ENCODE data around the gene LTBP1. TPM values are rescaled to one million over a fixed set of nuclear protein-coding genes. Genes with fewer than 3 reads are reported as not detected.

Gene LTBP1
- total RNA-seq, 1 experiment from 2014 or later: 28.5 TPM

DNA sequence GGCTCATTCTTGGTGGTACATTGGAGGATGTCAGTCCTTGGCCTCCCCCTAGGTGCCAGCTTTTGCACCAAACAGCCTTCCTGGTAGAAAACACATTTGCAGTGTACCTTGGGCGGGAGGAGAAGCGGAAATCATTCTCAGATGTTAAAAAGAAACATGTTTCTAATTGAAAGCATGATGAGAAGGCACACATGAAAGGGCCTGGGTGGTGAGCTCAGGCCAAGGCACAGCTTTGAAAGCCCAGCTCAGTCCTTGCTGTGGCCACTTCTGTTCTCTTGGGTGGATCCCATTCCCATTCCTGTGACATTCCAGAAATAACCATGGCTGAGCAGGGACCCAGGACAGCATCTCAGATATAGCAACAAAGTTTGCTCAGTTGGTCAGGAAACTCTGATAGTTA, 71.5 kb downstream of the LTBP1 start:
- no peak overlapping the region for H3K14ac ChIP-seq (ENCODE audit: insufficient read depth, low read length)
- H3K4me1 ChIP-seq (ENCODE audit: insufficient read depth, low read length): no peaks in the 10 kb centered on the region; the same call in 1 of the 2 replicates
- no peak for DNase-seq
- H3K23ac ChIP-seq (ENCODE audit: insufficient read length, low read depth, low read length): no peak overlapping the region
- no peak overlapping the region for H4K8ac ChIP-seq (replicated peaks; ENCODE audit: insufficient read length, low read depth, low read length)
- no peak overlapping the region for H3K27ac Mint-ChIP-seq
- no peak overlapping the region for H2BK20ac ChIP-seq (ENCODE audit: low read depth, low read length, poor library complexity, severe bottlenecking)
- no peaks in the 10 kb centered on the region for H3K9me3 Mint-ChIP-seq
- peaks cover 0 to 4% (median 0%) of the 10 kb centered on the region in 3 experiments; a peak in 1 of 7 replicates for H3K36me3 Mint-ChIP-seq (ENCODE audit: insufficient read depth in 1 of 3, low read depth in 3 of 3)
- no peak overlapping the region for H3K9ac ChIP-seq (ENCODE audit: extremely low read depth, insufficient read length, low read length)
- H4K91ac ChIP-seq (ENCODE audit: insufficient read length, low read depth, low read length): no peak overlapping the region
- no peak overlapping the region for H3K4ac ChIP-seq (ENCODE audit: low read depth, low read length)
- no peaks in the 10 kb centered on the region for H3K27me3 ChIP-seq (ENCODE audit: insufficient read depth, low read length)
- H3K4me3 Mint-ChIP-seq: no peak overlapping the region
- H3K4me1 Mint-ChIP-seq: peaks cover 27 to 31% of the 10 kb centered on the region in 2 experiments
- H3K27ac ChIP-seq (ENCODE audit: insufficient read length, low read depth, low read length): no peak overlapping the region
- no peak overlapping the region for H2BK5ac ChIP-seq (ENCODE audit: insufficient read length, low read length)
- H3T11ph ChIP-seq (ENCODE audit: low read length): no peak overlapping the region
- H3K56ac ChIP-seq (ENCODE audit: insufficient read length, low read depth, low read length): no peak overlapping the region
- no peaks in the 10 kb centered on the region for H3K79me1 ChIP-seq (ENCODE audit: insufficient read depth, low read depth, low read length, poor library complexity, severe bottlenecking)
- no peaks in the 10 kb centered on the region for H3K27me3 Mint-ChIP-seq (ENCODE audit: low read depth)
- no peaks in the 10 kb centered on the region for H3K79me2 ChIP-seq (ENCODE audit: insufficient read depth, low read length)
- no peak overlapping the region for H4K5ac ChIP-seq (ENCODE audit: insufficient read length, low read depth, low read length)
- no peak overlapping the region for H2AFZ ChIP-seq (ENCODE audit: low read length)
- no peak overlapping the region for H2AK5ac ChIP-seq (ENCODE audit: insufficient read length, low read length)
- no peaks in the 10 kb centered on the region for H4K20me1 ChIP-seq (ENCODE audit: control insufficient read depth, insufficient read depth, insufficient read length)
- TF ChIP-seq, protein P1, sequence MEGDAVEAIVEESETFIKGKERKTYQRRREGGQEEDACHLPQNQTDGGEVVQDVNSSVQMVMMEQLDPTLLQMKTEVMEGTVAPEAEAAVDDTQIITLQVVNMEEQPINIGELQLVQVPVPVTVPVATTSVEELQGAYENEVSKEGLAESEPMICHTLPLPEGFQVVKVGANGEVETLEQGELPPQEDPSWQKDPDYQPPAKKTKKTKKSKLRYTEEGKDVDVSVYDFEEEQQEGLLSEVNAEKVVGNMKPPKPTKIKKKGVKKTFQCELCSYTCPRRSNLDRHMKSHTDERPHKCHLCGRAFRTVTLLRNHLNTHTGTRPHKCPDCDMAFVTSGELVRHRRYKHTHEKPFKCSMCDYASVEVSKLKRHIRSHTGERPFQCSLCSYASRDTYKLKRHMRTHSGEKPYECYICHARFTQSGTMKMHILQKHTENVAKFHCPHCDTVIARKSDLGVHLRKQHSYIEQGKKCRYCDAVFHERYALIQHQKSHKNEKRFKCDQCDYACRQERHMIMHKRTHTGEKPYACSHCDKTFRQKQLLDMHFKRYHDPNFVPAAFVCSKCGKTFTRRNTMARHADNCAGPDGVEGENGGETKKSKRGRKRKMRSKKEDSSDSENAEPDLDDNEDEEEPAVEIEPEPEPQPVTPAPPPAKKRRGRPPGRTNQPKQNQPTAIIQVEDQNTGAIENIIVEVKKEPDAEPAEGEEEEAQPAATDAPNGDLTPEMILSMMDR (conservative IDR thresholded peaks at IDR 0.05): no peak
- no peak overlapping the region for H2BK120ac ChIP-seq (ENCODE audit: low read depth, low read length, poor library complexity, severe bottlenecking)
- no peak overlapping the region for H3K18ac ChIP-seq (ENCODE audit: insufficient read length, low read depth, low read length)
- no peaks in the 10 kb centered on the region for H3K9me3 ChIP-seq (ENCODE audit: control insufficient read depth, low read depth, low read length)
- no peak overlapping the region for H2BK15ac ChIP-seq (ENCODE audit: low read depth, low read length)
- no peak overlapping the region for H2BK12ac ChIP-seq (ENCODE audit: insufficient read length, low read depth, low read length)
- H3K4me2 ChIP-seq (ENCODE audit: insufficient read depth, insufficient read length, low read length): no peak overlapping the region
- no peaks in the 10 kb centered on the region for H3K23me2 ChIP-seq (ENCODE audit: insufficient read length, low read depth, low read length, poor library complexity, severe bottlenecking)
- no CpG with 5 or more reads among the region's 2 CpGs for WGBS (ENCODE audit: extremely low coverage, insufficient read length, low lambda C conversion rate)
